MM.1S (cell line): ENCODE data around the gene VPS18.

ENCODE experiments used
- CTCF ChIP-seq: fragments of 300-600 bp; sonication (generic); IDR thresholded peaks from 2 replicates; pipeline ENCODE4 v1.5.1; 2016; ENCODE audit warnings: antibody characterized with exemption, low read length, mixed read lengths
- EZH2 ChIP-seq: fragments of 300-600 bp; sonication (generic); optimal IDR thresholded peaks from 2 replicates; pipeline ENCODE3; 2017; ENCODE audit warnings: low read depth, mild to moderate bottlenecking, antibody characterized with exemption, low read length, mixed read lengths
- EZH2phosphoT487 ChIP-seq: fragments of 300-600 bp; sonication (generic); IDR thresholded peaks from 2 replicates; pipeline ENCODE4 v1.6.1; 2018; ENCODE audit warnings: antibody characterized with exemption, low read length

GRCh38 chr15:40932649-40933516, 38.6 kb downstream of the VPS18 start:
- TF ChIP-seq EZH2, result no peak
- TF ChIP-seq CTCF, result no peak
- no peak for TF ChIP-seq EZH2phosphoT487
